ENCODE measurements around the gene TRERF1.

TRERF1 gene

DNA sequence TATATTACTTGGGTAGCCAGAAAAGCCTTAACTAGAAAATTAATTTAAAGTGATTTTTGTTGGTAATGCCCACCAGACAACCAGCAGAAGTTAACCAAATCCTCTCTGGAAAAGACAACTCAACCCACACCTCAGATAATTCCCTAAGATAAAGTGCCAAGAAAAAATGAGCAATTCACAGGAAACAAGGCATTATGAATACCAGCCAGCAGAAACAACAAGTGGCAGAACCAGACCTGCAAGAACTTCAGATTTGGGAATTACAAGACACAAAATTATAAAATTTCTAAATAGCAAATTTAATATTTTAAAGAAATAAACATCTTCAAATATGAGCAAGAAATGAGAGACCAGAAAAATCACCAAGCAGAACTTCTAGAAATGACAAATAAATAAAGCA is 154.1 kb downstream of the TRERF1 start:
- no peak for TF ChIP-seq CTCF (conservative IDR thresholded peaks at IDR 0.05; ENCODE audit: low read length)
- DNase-seq (ENCODE audit: low read depth): no peak
- no peak overlapping the region for H3K4me3 ChIP-seq (ENCODE audit: low read length)

DNA sequence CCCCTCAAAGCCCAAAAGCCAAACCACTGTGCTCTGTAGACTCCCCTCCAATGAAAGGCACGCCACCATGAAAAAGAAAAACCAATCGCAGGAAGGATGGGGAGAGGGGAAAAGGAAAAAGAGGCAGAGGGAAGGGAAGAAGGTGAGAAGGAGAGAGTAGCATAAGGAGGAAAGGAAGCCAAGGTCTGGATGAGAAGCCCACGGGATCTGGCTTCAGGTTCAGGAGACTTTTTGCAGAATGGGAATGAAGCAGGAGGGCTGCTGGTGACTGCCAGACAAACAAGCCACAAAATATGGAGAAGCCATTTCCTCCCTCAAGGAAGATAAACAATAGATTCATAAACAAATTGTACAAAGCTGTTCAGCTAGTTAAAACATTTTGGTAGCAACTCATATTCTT is 155.1 kb downstream of the TRERF1 start:
- no peak for DNase-seq (ENCODE audit: low read depth)

GRCh38 chr6:42295677-42296076 is 156.0 kb downstream of the TRERF1 start:
- TF ChIP-seq CTCF (conservative IDR thresholded peaks at IDR 0.05; ENCODE audit: low read length): no peak
- DNase-seq (ENCODE audit: low read depth): no peak
- no peak overlapping the region for H3K4me3 ChIP-seq (ENCODE audit: low read length)

More for the DNA sequence above, 155.1 kb downstream of the TRERF1 start:
- no peak overlapping the region for H3K4me3 ChIP-seq (ENCODE audit: low read length)
- TF ChIP-seq CTCF (conservative IDR thresholded peaks at IDR 0.05; ENCODE audit: low read length): no peak

DNA sequence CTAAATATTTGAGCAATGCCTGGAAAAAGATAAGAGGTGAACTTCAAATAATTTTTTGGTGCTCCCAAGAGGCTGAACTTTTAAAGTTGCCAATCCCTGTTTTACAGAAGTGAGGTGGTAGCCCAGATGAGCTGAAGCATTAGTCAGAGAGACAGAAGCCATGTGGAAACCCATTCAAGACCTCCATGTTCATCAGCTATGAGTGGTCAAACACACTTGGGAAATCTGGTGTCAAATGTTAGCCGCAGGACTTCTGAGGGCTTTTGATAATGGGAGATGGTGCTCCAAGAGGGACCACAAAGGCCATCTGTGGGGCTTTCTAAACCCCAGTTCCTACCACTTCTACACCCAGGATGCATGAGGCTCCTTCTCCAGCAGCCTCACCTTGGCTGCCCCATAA is 156.5 kb downstream of the TRERF1 start:
- no peak for TF ChIP-seq CTCF (conservative IDR thresholded peaks at IDR 0.05; ENCODE audit: low read length)
- no peak for DNase-seq (ENCODE audit: low read depth)
- H3K4me3 ChIP-seq (ENCODE audit: low read length): no peak overlapping the region

GRCh38 chr6:42294759-42295158 is 157.0 kb downstream of the TRERF1 start:
- TF ChIP-seq CTCF (conservative IDR thresholded peaks at IDR 0.05; ENCODE audit: low read length): no peak
- H3K4me3 ChIP-seq (ENCODE audit: low read length): no peak overlapping the region
- peak; percentile 55 for DNase-seq (ENCODE audit: low read depth)

- no peak for TF ChIP-seq CTCF (conservative IDR thresholded peaks at IDR 0.05; ENCODE audit: low read length)
- DNase-seq (ENCODE audit: low read depth): no peak
- no peak overlapping the region for H3K4me3 ChIP-seq (ENCODE audit: low read length)
Observed at GRCh38 chr6:42293386-42293977, 158.2 kb downstream of the TRERF1 start.

- peak; percentile 67 for DNase-seq (ENCODE audit: low read depth)
- TF ChIP-seq CTCF (conservative IDR thresholded peaks at IDR 0.05; ENCODE audit: low read length): no peak
- no peak overlapping the region for H3K4me3 ChIP-seq (ENCODE audit: low read length)
Observed at GRCh38 chr6:42292004-42292740, 159.6 kb downstream of the TRERF1 start.
